ENCODE data around the gene CKS2. TPM values are rescaled to one million over a fixed set of nuclear protein-coding genes. Genes with fewer than 3 reads are reported as not detected.
"Not testable (repeated sequence)": the region's sequence is repeated elsewhere in the genome, so short reads cannot be mapped to it uniquely, and the experiment has no call there.

The CKS2 gene
- total RNA-seq, 3 donors from 2014 or later, result 18.2 to 32.4 (median 21.7) TPM

DNA sequence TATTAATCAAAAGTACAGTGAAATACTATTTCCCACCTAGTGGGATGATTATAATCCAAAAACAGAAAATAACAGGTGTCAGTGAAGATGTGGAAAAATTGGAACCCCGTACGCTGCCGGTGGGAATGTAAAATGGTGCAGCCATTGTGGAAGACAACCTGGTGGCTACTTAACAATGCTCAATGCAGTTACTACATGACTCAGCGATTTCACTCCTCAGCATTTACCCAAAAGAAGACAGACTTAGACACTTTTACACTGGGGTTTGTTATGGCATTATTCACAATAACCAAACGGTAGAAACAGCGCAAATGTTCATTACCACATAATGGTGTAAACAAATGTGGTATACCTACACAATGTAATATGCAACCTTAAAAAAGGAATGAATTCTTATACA, 31.2 kb downstream of the CKS2 start:
- intact Hi-C loops (cut with DNase I; ENCODE audit: low total_unique reads), result no loop called here
- Histone ChIP-seq H3K4me1 (no peaks in the 10 kb centered on the region), H3K27me3 (no peaks in the 10 kb centered on the region), H3K4me3 (no peak overlapping the region), H3K27ac (no peak overlapping the region), H3K9me3 (no peaks in the 10 kb centered on the region), H3K36me3 (peaks cover 9% of the 10 kb centered on the region)
- TF ChIP-seq POLR2A (IDR thresholded peaks at IDR 0.05), result no peak
- TF ChIP-seq POLR2AphosphoS5 (IDR thresholded peaks at IDR 0.05), result no peak
- no peak for TF ChIP-seq CTCF (IDR thresholded peaks at IDR 0.05)
- DNase-seq (ENCODE audit: low spot score in 2 of 2), result no peak

GRCh38 chr9:89342948-89343347, 32.0 kb downstream of the CKS2 start:
- TF ChIP-seq POLR2A (IDR thresholded peaks at IDR 0.05) (no peak), CTCF (IDR thresholded peaks at IDR 0.05) (no peak), POLR2AphosphoS5 (IDR thresholded peaks at IDR 0.05) (no peak)
- intact Hi-C loops (cut with DNase I; ENCODE audit: low total_unique reads), result no loop called here
- Histone ChIP-seq H3K9me3 (no peaks in the 10 kb centered on the region), H3K36me3 (peaks cover 9% of the 10 kb centered on the region), H3K4me1 (no peaks in the 10 kb centered on the region), H3K27ac (no peak overlapping the region), H3K4me3 (no peak overlapping the region), H3K27me3 (no peaks in the 10 kb centered on the region)
- DNase-seq (ENCODE audit: low spot score in 2 of 2), result no peak

DNA sequence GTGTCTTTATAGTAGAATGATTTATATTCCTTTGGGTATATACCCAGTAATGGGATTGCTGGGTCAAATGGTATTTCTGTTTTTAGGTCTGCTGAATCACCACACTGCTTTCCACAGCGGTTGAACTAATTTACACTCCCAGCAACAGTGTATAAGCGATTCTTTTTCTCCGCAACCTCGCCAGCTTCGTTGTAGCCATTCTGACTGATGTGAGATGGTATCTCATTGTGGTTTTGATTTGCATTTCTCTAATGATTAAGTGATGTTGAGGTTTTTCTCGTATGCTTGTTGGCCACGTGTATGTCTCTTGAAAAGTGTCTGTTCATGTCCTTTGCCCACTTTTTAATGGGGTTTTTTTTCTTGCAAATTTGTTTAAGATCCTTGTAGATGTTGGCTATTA, 32.8 kb downstream of the CKS2 start:
- intact Hi-C loops (cut with DNase I; ENCODE audit: low total_unique reads); H3K4me1 ChIP-seq; H3K9me3 ChIP-seq; DNase-seq (ENCODE audit: low spot score in 2 of 2); H3K27ac ChIP-seq; H3K4me3 ChIP-seq; H3K27me3 ChIP-seq: not testable (repeated sequence)
- H3K36me3 ChIP-seq, result peaks cover 14% of the 10 kb centered on the region

DNA sequence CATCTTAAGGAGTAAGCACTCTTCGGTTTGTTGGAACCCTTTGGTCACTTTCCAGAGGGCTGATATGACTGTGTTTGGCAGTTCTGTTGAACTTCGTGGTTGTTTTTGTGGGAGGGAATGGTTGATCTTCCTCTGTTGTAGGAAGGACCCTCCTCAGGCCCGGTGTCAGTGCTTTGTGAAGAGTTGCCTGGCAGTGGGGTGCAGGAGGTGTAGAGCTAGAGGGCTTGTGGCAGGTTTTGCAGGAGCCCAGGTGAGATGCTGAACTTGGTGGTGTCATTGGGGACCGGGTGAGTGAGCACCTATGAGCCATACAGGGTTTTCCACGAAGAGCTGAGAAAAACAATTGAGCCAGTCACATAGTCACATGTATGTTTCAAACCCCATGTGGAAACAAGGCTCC, 34.5 kb downstream of the CKS2 start:
- H3K4me1 ChIP-seq, result no peaks in the 10 kb centered on the region
- TF ChIP-seq POLR2AphosphoS5 (IDR thresholded peaks at IDR 0.05) (no peak), CTCF (IDR thresholded peaks at IDR 0.05) (no peak), POLR2A (IDR thresholded peaks at IDR 0.05) (no peak)
- H3K9me3 ChIP-seq, result no peaks in the 10 kb centered on the region
- H3K36me3 ChIP-seq, result peaks cover 14% of the 10 kb centered on the region
- intact Hi-C loops (cut with DNase I; ENCODE audit: low total_unique reads), result no loop called here
- no peak overlapping the region for H3K27ac ChIP-seq
- H3K27me3 ChIP-seq, result no peaks in the 10 kb centered on the region
- no peak for DNase-seq (ENCODE audit: low spot score in 2 of 2)
- H3K4me3 ChIP-seq, result no peak overlapping the region

DNA sequence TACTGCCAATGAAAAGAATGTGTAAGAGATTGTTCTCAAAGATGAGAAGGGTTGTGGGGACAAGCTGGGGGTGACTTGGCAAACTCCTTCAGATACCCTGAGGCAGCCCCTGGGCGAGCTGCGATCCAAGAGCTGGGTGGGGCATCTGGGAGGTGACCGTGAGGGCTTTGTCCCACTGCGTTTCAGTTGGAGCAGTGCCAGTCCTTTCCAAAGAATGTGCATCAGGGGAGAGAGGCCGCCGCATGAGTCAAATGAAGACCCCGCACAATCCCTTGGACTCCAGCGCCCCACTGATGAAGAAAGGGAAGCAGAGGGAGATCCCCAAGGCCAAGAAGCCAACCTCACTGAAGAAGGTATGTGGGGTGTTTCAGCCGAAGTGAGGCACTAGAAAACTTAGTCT, 35.7 kb downstream of the CKS2 start:
- no peak overlapping the region for H3K27ac ChIP-seq
- intact Hi-C loops (cut with DNase I; ENCODE audit: low total_unique reads), result no loop called here
- H3K27me3 ChIP-seq, result no peaks in the 10 kb centered on the region
- TF ChIP-seq CTCF (IDR thresholded peaks at IDR 0.05) (no peak), POLR2A (IDR thresholded peaks at IDR 0.05) (no peak), POLR2AphosphoS5 (IDR thresholded peaks at IDR 0.05) (no peak)
- no peaks in the 10 kb centered on the region for H3K4me1 ChIP-seq
- no peak overlapping the region for H3K4me3 ChIP-seq
- H3K36me3 ChIP-seq, result peaks cover 21% of the 10 kb centered on the region
- H3K9me3 ChIP-seq, result no peaks in the 10 kb centered on the region
- DNase-seq (ENCODE audit: low spot score in 2 of 2), result no peak

GRCh38 chr9:89347651-89348050, 36.7 kb downstream of the CKS2 start:
- H3K27ac ChIP-seq, result no peak overlapping the region
- no peaks in the 10 kb centered on the region for H3K9me3 ChIP-seq
- intact Hi-C loops (cut with DNase I; ENCODE audit: low total_unique reads), result no loop called here
- no peak for TF ChIP-seq CTCF (IDR thresholded peaks at IDR 0.05)
- TF ChIP-seq POLR2AphosphoS5 (IDR thresholded peaks at IDR 0.05), result no peak
- no peak for TF ChIP-seq POLR2A (IDR thresholded peaks at IDR 0.05)
- H3K36me3 ChIP-seq, result peaks cover 19% of the 10 kb centered on the region
- H3K27me3 ChIP-seq, result no peaks in the 10 kb centered on the region
- DNase-seq (ENCODE audit: low spot score in 2 of 2), result no peak
- H3K4me1 ChIP-seq, result no peaks in the 10 kb centered on the region
- H3K4me3 ChIP-seq, result no peak overlapping the region
